Measurements from ENCODE around the gene NDFIP1. TPM values are rescaled to one million over a fixed set of nuclear protein-coding genes. Genes with fewer than 3 reads are reported as not detected.

Gene NDFIP1
- total RNA-seq, 1 experiment from 2014 or later, result 37.8 TPM

DNA sequence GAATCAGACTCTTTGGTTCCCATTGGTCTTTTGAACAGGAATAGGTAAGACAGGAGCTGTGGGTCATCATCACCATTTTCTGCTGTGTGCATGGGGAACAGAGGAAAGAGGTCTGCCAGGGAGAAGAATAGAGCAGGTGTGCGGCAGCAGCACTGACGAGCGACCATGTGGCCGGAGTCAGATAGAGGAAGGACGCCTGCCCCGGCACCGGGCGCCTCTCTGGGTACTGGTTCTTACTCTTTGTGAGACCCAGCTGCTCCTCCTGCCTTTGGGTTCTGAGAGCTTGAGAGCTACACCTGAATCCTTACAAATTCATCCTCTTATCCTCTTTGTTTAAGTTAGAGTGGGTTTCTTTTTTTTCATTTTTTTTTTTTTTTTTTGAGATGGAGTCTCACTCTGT lies 90.8 kb downstream of the NDFIP1 start:
- ATAC-seq (no peak), DNase-seq (ENCODE audit: low read depth, low spot score) (no peak)
- H3K27ac ChIP-seq (ENCODE audit: low read depth, low read length), result no peak overlapping the region
- H3K9ac ChIP-seq (ENCODE audit: low read length), result no peak overlapping the region
- H4K20me1 ChIP-seq (ENCODE audit: insufficient read depth), result no peaks in the 10 kb centered on the region
- intact Hi-C loops (cut with micrococcal nuclease), result no loop called here
- no peaks in the 10 kb centered on the region for H3K79me2 ChIP-seq (ENCODE audit: insufficient read depth, low read length)
- H2AFZ ChIP-seq (ENCODE audit: low read depth, low read length, poor library complexity, severe bottlenecking), result no peak overlapping the region
- no peak overlapping the region for H3K4me3 ChIP-seq (replicated peaks in 1 of 2; ENCODE audit: low read depth in 1 of 2, low read length in 2 of 2)
- ChIA-PET POLR2A (interaction anchor here (0.8 kb wide), 1 partner anchor 567 kb away, joined by 3 read pairs; no protein-coding TSS in a partner anchor), CTCF (no interaction called here), RAD21 (ENCODE audit: low non-redundant PET in 1 of 2, low total read pairs in 2 of 2, uncharacterized antibody in 2 of 2, unreplicated experiment in 2 of 2) (no interaction called here)
- peaks cover 0 to 23% of the 10 kb centered on the region in 2 experiments; a peak in 2 of 4 replicates for H3K4me1 ChIP-seq (ENCODE audit: control insufficient read depth in 1 of 2, insufficient read depth in 2 of 2, low read length in 2 of 2)
- H3K36me3 ChIP-seq (ENCODE audit: control insufficient read depth in 1 of 2, insufficient read depth in 2 of 2, low read length in 2 of 2), result no peaks in the 10 kb centered on the region
- H3K9me3 ChIP-seq (ENCODE audit: control insufficient read depth in 1 of 2, insufficient read depth in 1 of 2, low read depth in 1 of 2, low read length in 2 of 2), result no peaks in the 10 kb centered on the region
- H3K4me2 ChIP-seq (ENCODE audit: low read length), result no peak overlapping the region
- no TSS peak for BruUV-seq (replicated peaks)
- TF ChIP-seq, protein P1, sequence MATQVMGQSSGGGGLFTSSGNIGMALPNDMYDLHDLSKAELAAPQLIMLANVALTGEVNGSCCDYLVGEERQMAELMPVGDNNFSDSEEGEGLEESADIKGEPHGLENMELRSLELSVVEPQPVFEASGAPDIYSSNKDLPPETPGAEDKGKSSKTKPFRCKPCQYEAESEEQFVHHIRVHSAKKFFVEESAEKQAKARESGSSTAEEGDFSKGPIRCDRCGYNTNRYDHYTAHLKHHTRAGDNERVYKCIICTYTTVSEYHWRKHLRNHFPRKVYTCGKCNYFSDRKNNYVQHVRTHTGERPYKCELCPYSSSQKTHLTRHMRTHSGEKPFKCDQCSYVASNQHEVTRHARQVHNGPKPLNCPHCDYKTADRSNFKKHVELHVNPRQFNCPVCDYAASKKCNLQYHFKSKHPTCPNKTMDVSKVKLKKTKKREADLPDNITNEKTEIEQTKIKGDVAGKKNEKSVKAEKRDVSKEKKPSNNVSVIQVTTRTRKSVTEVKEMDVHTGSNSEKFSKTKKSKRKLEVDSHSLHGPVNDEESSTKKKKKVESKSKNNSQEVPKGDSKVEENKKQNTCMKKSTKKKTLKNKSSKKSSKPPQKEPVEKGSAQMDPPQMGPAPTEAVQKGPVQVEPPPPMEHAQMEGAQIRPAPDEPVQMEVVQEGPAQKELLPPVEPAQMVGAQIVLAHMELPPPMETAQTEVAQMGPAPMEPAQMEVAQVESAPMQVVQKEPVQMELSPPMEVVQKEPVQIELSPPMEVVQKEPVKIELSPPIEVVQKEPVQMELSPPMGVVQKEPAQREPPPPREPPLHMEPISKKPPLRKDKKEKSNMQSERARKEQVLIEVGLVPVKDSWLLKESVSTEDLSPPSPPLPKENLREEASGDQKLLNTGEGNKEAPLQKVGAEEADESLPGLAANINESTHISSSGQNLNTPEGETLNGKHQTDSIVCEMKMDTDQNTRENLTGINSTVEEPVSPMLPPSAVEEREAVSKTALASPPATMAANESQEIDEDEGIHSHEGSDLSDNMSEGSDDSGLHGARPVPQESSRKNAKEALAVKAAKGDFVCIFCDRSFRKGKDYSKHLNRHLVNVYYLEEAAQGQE (IDR thresholded peaks at IDR 0.05; ENCODE audit: low read depth), result no peak
- TF ChIP-seq YY1 (IDR thresholded peaks at IDR 0.05; ENCODE audit: extremely low read depth, insufficient replicate concordance, low read depth, low read length), result no peak
- TF ChIP-seq FOSL1 (IDR thresholded peaks at IDR 0.05; ENCODE audit: low read depth), result no peak
- TF ChIP-seq TCF7L2 (IDR thresholded peaks at IDR 0.05; ENCODE audit: borderline replicate concordance, extremely low read depth, insufficient read depth, insufficient read length), result no peak
- no peak for TF ChIP-seq CEBPB (IDR thresholded peaks at IDR 0.05; ENCODE audit: low read depth)
- TF ChIP-seq EGR1 (IDR thresholded peaks at IDR 0.05; ENCODE audit: low read depth), result no peak
- no peak for TF ChIP-seq POLR2A (IDR thresholded peaks at IDR 0.05; ENCODE audit: borderline replicate concordance, extremely low read depth, insufficient read depth, insufficient read length)
- TF ChIP-seq EZH2phosphoT487 (IDR thresholded peaks at IDR 0.05; ENCODE audit: borderline replicate concordance), result no peak
- TF ChIP-seq CTCF (IDR thresholded peaks at IDR 0.05 in 2 of 3, conservative IDR thresholded peaks at IDR 0.05 in 1 of 3; ENCODE audit: borderline replicate concordance in 1 of 3, insufficient read depth in 1 of 3, low read depth in 2 of 3, low read length in 2 of 3), result no peak
- no peak for TF ChIP-seq ATF3 (IDR thresholded peaks at IDR 0.05)
- TF ChIP-seq ZFX (IDR thresholded peaks at IDR 0.05), result no peak
- TF ChIP-seq SP1 (IDR thresholded peaks at IDR 0.05; ENCODE audit: low read depth), result no peak
- no peak for TF ChIP-seq EZH2 (IDR thresholded peaks at IDR 0.05)
- TF ChIP-seq ZBTB33 (IDR thresholded peaks at IDR 0.05; ENCODE audit: extremely low read depth, insufficient replicate concordance, low read length), result no peak
- no peak for TF ChIP-seq SIN3A (IDR thresholded peaks at IDR 0.05; ENCODE audit: low read depth)
- no peak for TF ChIP-seq SRF (IDR thresholded peaks at IDR 0.05; ENCODE audit: low read depth)
- TF ChIP-seq CBX3 (IDR thresholded peaks at IDR 0.05; ENCODE audit: low read depth), result no peak
- no peak for TF ChIP-seq POLR2AphosphoS5 (IDR thresholded peaks at IDR 0.05; ENCODE audit: low read depth, low read length)
- TF ChIP-seq RAD21 (IDR thresholded peaks at IDR 0.05; ENCODE audit: low read depth), result no peak
- H3K9me2 ChIP-seq (ENCODE audit: insufficient read depth), result no peaks in the 10 kb centered on the region
- no peaks in the 10 kb centered on the region for H3K27me3 ChIP-seq (ENCODE audit: insufficient read depth, low read length)

Data from HCT116 (cell line).